Immature natural killer cell (primary cell): ENCODE measurements around the gene BCAS4. TPM values are rescaled to one million over a fixed set of nuclear protein-coding genes. Genes with fewer than 3 reads are reported as not detected.
"Not testable (repeated sequence)": the region's sequence is repeated elsewhere in the genome, so short reads cannot be mapped to it uniquely, and the experiment has no call there.

ENCODE experiments used
- DNase-seq, 3 donors: peaks; one replicate each; pipeline ENCODE4 v3.0.0; 2022; ENCODE audit warnings: mixed read lengths in 1 of 3
- H3K27ac Mint-ChIP-seq, 6 donors: one replicate each; pipeline ENCODE4 v1.8.0; 2020; ENCODE audit warnings: mixed read lengths in 6 of 6, mild to moderate bottlenecking in 5 of 6, inconsistent platforms in 4 of 6, moderate library complexity in 3 of 6
- H3K27me3 Mint-ChIP-seq, 3 donors: one replicate each; pipeline ENCODE4 v1.8.0; 2020 to 2021; ENCODE audit warnings: low read depth in 3 of 3, mild to moderate bottlenecking in 3 of 3, mixed read lengths in 3 of 3, moderate library complexity in 3 of 3, inconsistent platforms in 1 of 3
- H3K36me3 Mint-ChIP-seq, 3 donors: one replicate each; pipeline ENCODE4 v1.8.0; 2020; ENCODE audit warnings: mixed read lengths in 3 of 3, inconsistent platforms in 2 of 3, mild to moderate bottlenecking in 2 of 3
- H3K4me1 Mint-ChIP-seq, 2 donors: one replicate each; pipeline ENCODE4 v1.8.0; 2020; ENCODE audit warnings: inconsistent platforms in 2 of 2, mild to moderate bottlenecking in 2 of 2, mixed read lengths in 2 of 2, moderate library complexity in 1 of 2
- H3K4me3 Mint-ChIP-seq, 5 donors: one replicate each; pipeline ENCODE4 v1.8.0; 2020; ENCODE audit warnings: mild to moderate bottlenecking in 5 of 5, mixed read lengths in 5 of 5, inconsistent platforms in 3 of 5, moderate library complexity in 3 of 5
- H3K9me3 Mint-ChIP-seq, 6 donors: one replicate each; pipeline ENCODE4 v1.8.0; 2020; ENCODE audit warnings: mild to moderate bottlenecking in 6 of 6, mixed read lengths in 6 of 6, inconsistent platforms in 4 of 6, moderate library complexity in 3 of 6
- polyA plus RNA-seq, 3 donors: library from polyadenylated mRNA; unstranded; fragments of 300-500 nt; fragmentation: Illumina TruSeq; gene quantifications; one replicate each; pipeline ENCODE4 v1.2.3, GENCODE V29; 2021

The BCAS4 gene
- polyA plus RNA-seq, 3 donors from 2014 or later: 19.1 to 29.1 (median 24.1) TPM

- H3K36me3 Mint-ChIP-seq, H3K4me3 Mint-ChIP-seq, H3K27me3 Mint-ChIP-seq, DNase-seq, H3K4me1 Mint-ChIP-seq, H3K9me3 Mint-ChIP-seq, H3K27ac Mint-ChIP-seq: not testable (repeated sequence)
Measured at GRCh38 chr20:50763550-50764458, 31.1 kb upstream of the BCAS4 start.

- H3K27ac Mint-ChIP-seq, H3K4me3 Mint-ChIP-seq, H3K36me3 Mint-ChIP-seq, H3K4me1 Mint-ChIP-seq, H3K27me3 Mint-ChIP-seq, DNase-seq, H3K9me3 Mint-ChIP-seq: not testable (repeated sequence)
Measured at GRCh38 chr20:50765251-50765650, 29.6 kb upstream of the BCAS4 start.

- Mint-ChIP-seq H3K4me1 (no peaks in the 10 kb centered on the region), H3K27me3 (peaks cover 0 to 6% (median 2%) of the 10 kb centered on the region in 3 donors), H3K4me3 (no peak overlapping the region), H3K36me3 (no peaks in the 10 kb centered on the region), H3K27ac (no peak overlapping the region), H3K9me3 (no peaks in the 10 kb centered on the region)
- DNase-seq: no peak
Measured at GRCh38 chr20:50765674-50766073, 29.2 kb upstream of the BCAS4 start.

- not testable (repeated sequence) for H3K9me3 Mint-ChIP-seq, DNase-seq, H3K27me3 Mint-ChIP-seq, H3K4me3 Mint-ChIP-seq, H3K36me3 Mint-ChIP-seq, H3K27ac Mint-ChIP-seq, H3K4me1 Mint-ChIP-seq
Measured at GRCh38 chr20:50766955-50767809, 27.7 kb upstream of the BCAS4 start.

- not testable (repeated sequence) for H3K9me3 Mint-ChIP-seq, DNase-seq, H3K4me3 Mint-ChIP-seq, H3K36me3 Mint-ChIP-seq, H3K27ac Mint-ChIP-seq, H3K27me3 Mint-ChIP-seq, H3K4me1 Mint-ChIP-seq
Measured at GRCh38 chr20:50768991-50769390, 25.9 kb upstream of the BCAS4 start.

- H3K27ac Mint-ChIP-seq: not testable (repeated sequence)
Measured at GRCh38 chr20:50769551-50770085, 25.2 kb upstream of the BCAS4 start.

GRCh38 chr20:50771419-50772080, 23.3 kb upstream of the BCAS4 start:
- not testable (repeated sequence) for DNase-seq, H3K4me1 Mint-ChIP-seq, H3K27me3 Mint-ChIP-seq, H3K9me3 Mint-ChIP-seq, H3K27ac Mint-ChIP-seq, H3K36me3 Mint-ChIP-seq, H3K4me3 Mint-ChIP-seq

More at GRCh38 chr20:50769551-50770085, 25.2 kb upstream of the BCAS4 start:
- not testable (repeated sequence) for H3K27me3 Mint-ChIP-seq, H3K36me3 Mint-ChIP-seq, H3K4me3 Mint-ChIP-seq, H3K4me1 Mint-ChIP-seq, H3K9me3 Mint-ChIP-seq, DNase-seq

- no peaks in the 10 kb centered on the region for H3K36me3 Mint-ChIP-seq
- H3K27ac Mint-ChIP-seq: no peak overlapping the region
- H3K4me3 Mint-ChIP-seq: no peak overlapping the region
- H3K4me1 Mint-ChIP-seq: no peaks in the 10 kb centered on the region
- DNase-seq: no peak
- peaks cover 0 to 2% (median 0%) of the 10 kb centered on the region in 3 donors for H3K27me3 Mint-ChIP-seq
- no peaks in the 10 kb centered on the region for H3K9me3 Mint-ChIP-seq
Measured at GRCh38 chr20:50772420-50773185, 22.3 kb upstream of the BCAS4 start.

GRCh38 chr20:50774515-50774914, 20.3 kb upstream of the BCAS4 start:
- Mint-ChIP-seq H3K36me3 (no peaks in the 10 kb centered on the region), H3K27ac (no peak overlapping the region), H3K4me1 (no peaks in the 10 kb centered on the region), H3K9me3 (no peaks in the 10 kb centered on the region), H3K4me3 (no peak overlapping the region), H3K27me3 (peaks cover 0 to 2% (median 0%) of the 10 kb centered on the region in 3 donors)
- no peak for DNase-seq

GRCh38 chr20:50776122-50776817, 18.6 kb upstream of the BCAS4 start:
- DNase-seq: no peak
- peaks cover 0 to 5% (median 5%) of the 10 kb centered on the region in 3 donors for H3K27me3 Mint-ChIP-seq
- H3K4me3 Mint-ChIP-seq: no peak overlapping the region
- H3K9me3 Mint-ChIP-seq: no peaks in the 10 kb centered on the region
- no peaks in the 10 kb centered on the region for H3K4me1 Mint-ChIP-seq
- no peak overlapping the region for H3K27ac Mint-ChIP-seq
- no peaks in the 10 kb centered on the region for H3K36me3 Mint-ChIP-seq

GRCh38 chr20:50777373-50777772, 17.5 kb upstream of the BCAS4 start:
- Mint-ChIP-seq H3K4me1 (no peaks in the 10 kb centered on the region), H3K4me3 (no peak overlapping the region), H3K27ac (no peak overlapping the region), H3K9me3 (no peaks in the 10 kb centered on the region), H3K27me3 (peaks cover 0 to 9% (median 5%) of the 10 kb centered on the region in 3 donors), H3K36me3 (no peaks in the 10 kb centered on the region)
- no peak for DNase-seq

- not testable (repeated sequence) for H3K27ac Mint-ChIP-seq, H3K36me3 Mint-ChIP-seq, H3K27me3 Mint-ChIP-seq, H3K4me1 Mint-ChIP-seq, DNase-seq, H3K9me3 Mint-ChIP-seq, H3K4me3 Mint-ChIP-seq
Measured at GRCh38 chr20:50778994-50779393, 15.9 kb upstream of the BCAS4 start.

GRCh38 chr20:50783390-50783789, 11.5 kb upstream of the BCAS4 start:
- no peak for DNase-seq
- H3K9me3 Mint-ChIP-seq: no peaks in the 10 kb centered on the region
- H3K27me3 Mint-ChIP-seq: peaks cover 0 to 9% (median 3%) of the 10 kb centered on the region in 3 donors
- no peaks in the 10 kb centered on the region for H3K4me1 Mint-ChIP-seq
- H3K27ac Mint-ChIP-seq: no peak overlapping the region
- H3K36me3 Mint-ChIP-seq: no peaks in the 10 kb centered on the region
- no peak overlapping the region for H3K4me3 Mint-ChIP-seq
